HepG2 (cell line): ENCODE results near the gene DLX5. TPM values are rescaled to one million over a fixed set of nuclear protein-coding genes. Genes with fewer than 3 reads are reported as not detected.

ENCODE experiments used
- ATAC-seq: fragments of 200-7000 bp; cut with Tn5 transposase; 3 replicates; pipeline ENCODE4 v1.9.1; 2020; ENCODE audit warnings: mild to moderate bottlenecking, moderate library complexity
- BruUV-seq: library from RNA; stranded (reverse); fragments of 400-500 nt; replicated peaks from 2 replicates; lab custom pipeline; 2021; lab: Mats Ljungman, UMichigan
- CTCF ChIA-PET: fragments of 300-600 bp; formaldehyde crosslinking; extraction: SDS; loops from one replicate; lab custom pipeline; 2021; ENCODE audit warnings: low total read pairs, inconsistent platforms, low intra/inter-chr PET ratio; lab: Yijun Ruan, JAX
- POLR2A ChIA-PET: fragments of 350-600 bp; sonication (Branson Sonifier 250); formaldehyde crosslinking; loops from one replicate; lab custom pipeline; 2020; ENCODE audit warnings: antibody characterized with exemption, inconsistent platforms; lab: Yijun Ruan, JAX
- DNase-seq: peaks from one replicate; pipeline ENCODE4 v3.0.0-alpha.2; 2015; ENCODE audit warnings: low spot score
- FAIRE-seq: peaks from 3 replicates; lab custom pipeline; 2011; peaks lifted over from hg19 to GRCh38; lab: Jason Lieb, UNC
- H2AFZ ChIP-seq: one replicate; pipeline ENCODE4 v1.6.1; 2011; ENCODE audit warnings: low read length, inconsistent platforms
- H3K27ac ChIP-seq: fragments of 300-600 bp; 3 replicates; pipeline ENCODE4 v1.8.0; 2011; ENCODE audit warnings: mixed run types, mild to moderate bottlenecking, mixed read lengths, low read length, inconsistent platforms; ENCODE audit not compliant: insufficient read depth; ENCODE audit errors: extremely low read length
- H3K27me3 ChIP-seq, 2 experiments: fragments of 200-600 bp in 1 of 2; 2 replicates in 1 of 2; 3 replicates in 1 of 2; pipeline versions ENCODE4 v1.6.0 to v1.8.0; 2011; ENCODE audit warnings: low read length in 2 of 2, mild to moderate bottlenecking in 2 of 2, moderate library complexity in 2 of 2, inconsistent platforms in 1 of 2; ENCODE audit not compliant: insufficient read depth in 2 of 2, control insufficient read depth in 1 of 2
- H3K36me3 ChIP-seq, 2 experiments: fragments of 200-600 bp in 1 of 2; replicated peaks in 1 of 2; 2 replicates in 1 of 2; 3 replicates in 1 of 2; pipeline versions ENCODE4 v1.5.1 to v1.8.0; 2011; ENCODE audit warnings: low read length in 2 of 2, inconsistent platforms in 1 of 2; ENCODE audit not compliant: insufficient read depth in 2 of 2, control insufficient read depth in 1 of 2
- H3K4me1 ChIP-seq: 2 replicates; pipeline ENCODE4 v1.5.1; 2012; ENCODE audit warnings: low read length, inconsistent platforms; ENCODE audit not compliant: insufficient read depth
- H3K4me2 ChIP-seq: 2 replicates; pipeline ENCODE4 v1.6.0; 2011; ENCODE audit warnings: low read depth, low read length, inconsistent platforms
- H3K4me3 ChIP-seq, 3 experiments: fragments of 200-600 bp in 1 of 3; sonication (generic), shearing (Covaris generic) in 1 of 3; replicated peaks in 1 of 3; 2 replicates each; pipeline ENCODE4 v1.5.1; 2011 to 2016; ENCODE audit warnings: low read length in 3 of 3, inconsistent platforms in 2 of 3, low read depth in 2 of 3, mild to moderate bottlenecking in 2 of 3, control low read depth in 1 of 3, mixed read lengths in 1 of 3; ENCODE audit not compliant: insufficient read depth in 1 of 3
- H3K79me2 ChIP-seq: one replicate; pipeline ENCODE4 v1.6.1; 2011; ENCODE audit warnings: low read length, inconsistent platforms; ENCODE audit not compliant: insufficient read depth
- H3K9ac ChIP-seq: 2 replicates; pipeline ENCODE4 v1.6.0; 2011; ENCODE audit warnings: mild to moderate bottlenecking, low read depth, low read length, inconsistent platforms; ENCODE audit not compliant: insufficient read depth
- H3K9me3 ChIP-seq: 2 replicates; pipeline ENCODE4 v1.5.1; 2012; ENCODE audit warnings: mild to moderate bottlenecking, low read length
- H4K20me1 ChIP-seq: 2 replicates; pipeline ENCODE4 v1.6.0; 2011; ENCODE audit warnings: inconsistent platforms, mild to moderate bottlenecking, low read length, moderate library complexity; ENCODE audit not compliant: insufficient read depth
- CAMTA2 ChIP-seq: sonication (generic); formaldehyde crosslinking; IDR thresholded peaks from 2 replicates; pipeline ENCODE4 v1.4.0; 2020; ENCODE audit warnings: mild to moderate bottlenecking, missing genetic modification reagents, borderline replicate concordance
- CHCHD3 ChIP-seq: sonication (generic); formaldehyde crosslinking; IDR thresholded peaks from 2 replicates; pipeline ENCODE4 v1.8.0; 2022; ENCODE audit warnings: mild to moderate bottlenecking, missing genetic modification reagents, moderate library complexity
- KDM1A ChIP-seq: IDR thresholded peaks from 2 replicates; pipeline ENCODE4 v1.6.1; 2016; ENCODE audit warnings: missing compliant biosample characterization
- KLF16 ChIP-seq, 2 experiments: sonication (generic) in 1 of 2; formaldehyde crosslinking in 1 of 2; IDR thresholded peaks; 2 replicates each; pipeline versions ENCODE4 v1.6.1 to v1.8.0; 2016 to 2023; ENCODE audit warnings: missing genetic modification reagents in 2 of 2, missing compliant biosample characterization in 1 of 2
- MEF2D ChIP-seq: sonication (generic); formaldehyde crosslinking; IDR thresholded peaks from 2 replicates; pipeline ENCODE4 v1.5.1; 2020; ENCODE audit warnings: mild to moderate bottlenecking, missing genetic modification reagents
- SIN3A ChIP-seq: IDR thresholded peaks from 2 replicates; pipeline ENCODE4 v1.6.1; 2011; ENCODE audit warnings: low read depth, mild to moderate bottlenecking, control low read depth, low read length, borderline replicate concordance
- SNAPC4 ChIP-seq: sonication (generic); formaldehyde crosslinking; IDR thresholded peaks from 2 replicates; pipeline ENCODE4 v1.4.0; 2020; ENCODE audit warnings: mild to moderate bottlenecking, missing genetic modification reagents
- TAF15 ChIP-seq: fragments of 200-400 bp; formaldehyde crosslinking; IDR thresholded peaks from one replicate; pipeline ENCODE4 v1.6.1; 2018; ENCODE audit warnings: mild to moderate bottlenecking, low read depth, low read length; ENCODE audit not compliant: poor library complexity, severe bottlenecking
- ZBTB7B ChIP-seq: sonication (generic); formaldehyde crosslinking; IDR thresholded peaks from 2 replicates; pipeline ENCODE4 v1.4.0; 2020; ENCODE audit warnings: missing genetic modification reagents
- ZNF232 ChIP-seq: sonication (generic); formaldehyde crosslinking; IDR thresholded peaks from 2 replicates; pipeline ENCODE4 v1.4.0; 2020; ENCODE audit warnings: missing genetic modification reagents, borderline replicate concordance
- ZNF576 ChIP-seq: sonication (generic); formaldehyde crosslinking; IDR thresholded peaks from 2 replicates; pipeline ENCODE4 v1.4.0; 2020; ENCODE audit warnings: mild to moderate bottlenecking, missing genetic modification reagents
- ZNF792 ChIP-seq: IDR thresholded peaks from 2 replicates; pipeline ENCODE4 v1.6.1; 2016
- ZNF883 ChIP-seq: sonication (generic); formaldehyde crosslinking; IDR thresholded peaks from 2 replicates; pipeline ENCODE4 v1.5.1; 2020; ENCODE audit warnings: mild to moderate bottlenecking, missing genetic modification reagents; ENCODE audit errors: not compliant biosample characterization
- WGBS: methylation state at CpG from one replicate; pipeline ENCODE4 v1.1.6; 2017; ENCODE audit warnings: low lambda C conversion rate; 5-methylcytosine and 5-hydroxymethylcytosine counted together
- in situ Hi-C: cut with HindIII; loops from 2 replicates; pipeline ENCODE4 v1.10.0; 2017; ENCODE audit warnings: low pct_unique_long_range_greater_than_20kb; ENCODE audit not compliant: extremely low pct_ligation_motif_present
- intact Hi-C: fragments of 100-400 bp; cut with micrococcal nuclease; formaldehyde crosslinking; loops from one replicate; pipeline ENCODE4 v1.10.0; 2022; ENCODE audit not compliant: unreplicated experiment
- polyA plus RNA-seq, 8 experiments: library from polyadenylated mRNA; depleted of rRNA in 3 of 8; stranded (reverse) in 7 of 8; unstranded in 1 of 8; fragments of >200 nt; fragmentation: Illumina TruSeq in 4 of 8; extraction: Trizol in 4 of 8; gene quantifications; 2 replicates each; pipeline versions ENCODE4 v1.2.1 to v1.2.3, GENCODE V29; 2011 to 2016; ENCODE audit warnings: low read depth in 4 of 8, missing spikeins in 1 of 8, mixed read lengths in 1 of 8; ENCODE audit not compliant: insufficient read depth in 1 of 8
- total RNA-seq, 5 experiments: library from RNA; depleted of rRNA; stranded (reverse); fragments of >200 nt; fragmentation: Illumina TruSeq; extraction: Trizol; gene quantifications; 2 replicates each; pipeline ENCODE4 v1.2.3, GENCODE V29; 2016; ENCODE audit warnings: low read depth in 1 of 5

DLX5 gene
- total and polyA plus RNA-seq, 2 of the 13 experiments (the other 11 are each of a cell fraction or from before 2014, with no cell fraction given): not detected

- ATAC-seq: peak; percentile 90
- ChIA-PET POLR2A (interaction anchor here (0.8 to 6.6 kb wide), 13 partner anchors 10 to 713 kb away, joined by 3 to 163 read pairs (median 3); partner anchors contain the start of gene DLX6), CTCF (no interaction called here)
- H3K36me3 ChIP-seq: no peaks in the 10 kb centered on the region; a peak in 1 of 5 replicates
- H3K27ac ChIP-seq: peak overlapping the region; percentile 79
- H3K4me2 ChIP-seq: peak overlapping the region; percentile 94
- no peaks in the 10 kb centered on the region for H3K27me3 ChIP-seq
- FAIRE-seq: peak; percentile 58
- peaks cover 26% of the 10 kb centered on the region for H3K4me1 ChIP-seq
- TSS peak; percentile 68 for BruUV-seq
- H4K20me1 ChIP-seq: no peaks in the 10 kb centered on the region
- DNase-seq: peak; percentile 76
- peak overlapping the region; percentile 37 for H2AFZ ChIP-seq
- peak overlapping the region; percentile 77 to 83 (median 79) for H3K4me3 ChIP-seq
- in situ Hi-C loops (loop anchor here (25.0 kb wide), 1 partner anchor 704 kb away; the partner anchor contains the start of gene SLC25A13), intact Hi-C loops (loop anchor here (1.0 to 5.0 kb wide), 4 partner anchors 10 to 602 kb away; partner anchors contain the start of gene SEM1)
- H3K79me2 ChIP-seq: no peaks in the 10 kb centered on the region
- WGBS: 0% methylated on average over 21 of the region's 55 CpGs
- peak overlapping the region; percentile 85 for H3K9ac ChIP-seq
- no peaks in the 10 kb centered on the region for H3K9me3 ChIP-seq
- TF ChIP-seq ZNF576 (CRISPR knock-in tag) (0 out of 2 replicates have a peak, but pooled peaks have one; percentile 48), TAF15 (no peak), CAMTA2 (CRISPR knock-in tag) (0 out of 2 replicates have a peak, but pooled peaks have one; percentile 16), CHCHD3 (0 out of 2 replicates have a peak, but pooled peaks have one; percentile 73), SNAPC4 (0 out of 2 replicates have a peak, but pooled peaks have one; percentile 71), ZNF792 (CRISPR knock-in tag) (0 out of 2 replicates have a peak, but pooled peaks have one; percentile 14), KDM1A (no peak), ZBTB7B (CRISPR knock-in tag) (peak; percentile 20; the same call in 1 of the 2 replicates), SIN3A (no peak; the same call in 1 of the 2 replicates), KLF16 (CRISPR knock-in tag; IDR thresholded peaks at IDR 0.05) (peak in 1 of 2 experiments; percentile 42; a peak in 1 of 4 replicates), MEF2D (CRISPR knock-in tag) (0 out of 2 replicates have a peak, but pooled peaks have one; percentile 33), ZNF883 (no peak), ZNF232 (CRISPR knock-in tag) (peak; percentile 53; the same call in 1 of the 2 replicates)
Measured at GRCh38 chr7:97016381-97017191, 8.0 kb downstream of the DLX5 start.
